Occipital lobe (tissue), 2 donors: Measurements from ENCODE around the gene TMEM156. TPM values are rescaled to one million over a fixed set of nuclear protein-coding genes. Genes with fewer than 3 reads are reported as not detected.

ENCODE experiments used
- DNase-seq: peaks from one replicate; lab custom pipeline; 2025; lab: John Stamatoyannopoulos, UW
- total RNA-seq: library from RNA; depleted of rRNA; stranded (reverse); fragments of >200 nt; gene quantifications from one replicate; pipeline ENCODE4 v1.2.3, GENCODE V29; 2014

TMEM156 gene
- total RNA-seq, 1 donor from 2014 or later = 0.31 TPM

GRCh38 chr4:38928568-38928967, 103.6 kb downstream of the TMEM156 start:
- DNase-seq = no peak

GRCh38 chr4:38926896-38927295, 105.3 kb downstream of the TMEM156 start:
- no peak for DNase-seq

- DNase-seq = peak; percentile 23
Measured at GRCh38 chr4:38925492-38926413, 106.5 kb downstream of the TMEM156 start.

GRCh38 chr4:38924353-38924752, 107.9 kb downstream of the TMEM156 start:
- DNase-seq = no peak

GRCh38 chr4:38923746-38924145, 108.5 kb downstream of the TMEM156 start:
- no peak for DNase-seq

GRCh38 chr4:38921151-38921550, 111.1 kb downstream of the TMEM156 start:
- DNase-seq = no peak

GRCh38 chr4:38920677-38921076, 111.5 kb downstream of the TMEM156 start:
- DNase-seq = no peak

- DNase-seq = no peak
Measured at GRCh38 chr4:38920186-38920585, 112.0 kb downstream of the TMEM156 start.

- no peak for DNase-seq
Measured at GRCh38 chr4:38919494-38919893, 112.7 kb downstream of the TMEM156 start.

- no peak for DNase-seq
Measured at GRCh38 chr4:38917481-38918025, 114.7 kb downstream of the TMEM156 start.

Other genes starting within 250 kb of the TMEM156 start
- 2.5 TPM for gene TLR10, start 249.4 kb downstream of the TMEM156 start, total RNA-seq
- 10.5 TPM for gene TLR1, start 227.6 kb downstream of the TMEM156 start, total RNA-seq
- 1.9 TPM for gene TLR6, start 175.6 kb downstream of the TMEM156 start, total RNA-seq
- gene FAM114A1, start 164.6 kb downstream of the TMEM156 start, total RNA-seq = 10.9 TPM
- 67.1 TPM for gene KLHL5, start 29.8 kb upstream of the TMEM156 start, total RNA-seq
- 54.9 TPM for gene WDR19, start 150.1 kb upstream of the TMEM156 start, total RNA-seq